ENCODE results near the gene SCARF2.

- TF ChIP-seq CTCF (IDR thresholded peaks at IDR 0.05) (no peak), EP300 (IDR thresholded peaks at IDR 0.05) (no peak), POLR2AphosphoS5 (IDR thresholded peaks at IDR 0.05) (no peak), POLR2A (IDR thresholded peaks at IDR 0.05) (no peak)
These were observed 48.3 kb downstream of the SCARF2 start for GRCh38 chr22:20389288-20389687.

All from stomach (tissue), 4 donors.